HG03460 (cell line): ENCODE data around the gene MAML3.

Source experiments
- ATAC-seq: cut with Tn5 transposase; IDR thresholded peaks from one replicate; pipeline ENCODE4 v1.9.1; 2021; ENCODE audit not compliant: unreplicated experiment

Gene MAML3

DNA sequence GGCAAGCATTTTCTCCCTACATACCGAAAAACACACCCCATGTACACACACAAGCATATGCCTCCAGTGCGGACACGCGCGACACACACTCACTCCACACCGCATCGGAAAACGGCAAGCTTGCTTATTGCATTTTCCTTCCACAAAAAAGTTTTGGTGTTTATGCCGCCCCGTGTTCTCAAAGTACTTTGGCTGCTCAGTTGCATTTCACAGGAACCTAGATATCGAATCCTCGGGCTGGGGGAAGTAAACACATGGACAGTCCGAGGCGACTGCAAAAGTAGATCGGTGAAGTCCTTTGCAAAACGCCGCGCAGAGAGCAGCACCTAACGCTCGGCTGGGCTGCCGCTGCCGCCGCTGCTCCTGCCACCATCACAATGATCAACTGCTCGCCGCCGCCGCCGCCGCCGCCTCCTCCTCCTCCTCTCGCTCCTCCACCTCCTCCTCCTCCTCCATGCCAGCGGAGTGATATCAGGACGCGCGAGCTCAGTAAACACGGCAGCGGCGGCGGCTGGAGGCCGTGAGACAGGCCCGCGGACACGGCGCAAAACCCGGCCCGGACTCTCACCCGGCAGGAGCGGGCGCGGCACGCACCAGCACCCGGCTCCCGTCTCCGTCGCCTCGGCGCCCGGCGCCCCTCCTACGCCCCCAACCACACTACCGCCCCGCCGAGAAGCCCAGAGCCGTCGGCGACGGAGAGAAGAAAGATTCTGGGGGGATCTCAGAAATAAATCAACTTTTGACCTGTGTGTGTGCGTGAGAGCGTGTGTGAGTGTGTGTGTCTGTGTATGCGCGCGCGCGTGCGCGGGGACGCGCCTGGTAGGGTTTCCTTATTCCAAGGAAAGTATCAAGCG lies at the start of gene MAML3:
Gene MAML3, minus strand, starts transcription at position 467 of the 854 bp plus-strand sequence. CDS start 857 bp downstream, outside the sequence.
- ATAC-seq: peak; percentile 46

DNA sequence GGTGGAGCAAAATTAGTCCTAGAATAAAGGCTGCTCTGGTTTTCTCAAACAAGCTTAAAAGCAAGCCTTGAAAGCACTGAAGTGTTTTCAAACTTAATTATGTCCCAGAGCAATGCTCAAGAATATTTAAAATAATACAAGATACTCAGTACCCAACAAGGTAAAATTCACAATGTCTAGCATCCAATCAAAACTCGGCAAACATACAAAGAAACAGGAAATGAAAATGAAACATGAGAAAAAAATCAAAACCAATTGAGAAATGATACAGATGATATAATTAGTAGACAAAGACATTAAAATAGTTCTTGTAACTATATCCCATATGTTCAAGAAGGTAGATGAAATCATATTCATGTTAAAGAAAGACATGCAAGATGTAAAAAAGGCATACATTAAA lies 45.0 kb upstream of the MAML3 start:
- no peak for ATAC-seq

DNA sequence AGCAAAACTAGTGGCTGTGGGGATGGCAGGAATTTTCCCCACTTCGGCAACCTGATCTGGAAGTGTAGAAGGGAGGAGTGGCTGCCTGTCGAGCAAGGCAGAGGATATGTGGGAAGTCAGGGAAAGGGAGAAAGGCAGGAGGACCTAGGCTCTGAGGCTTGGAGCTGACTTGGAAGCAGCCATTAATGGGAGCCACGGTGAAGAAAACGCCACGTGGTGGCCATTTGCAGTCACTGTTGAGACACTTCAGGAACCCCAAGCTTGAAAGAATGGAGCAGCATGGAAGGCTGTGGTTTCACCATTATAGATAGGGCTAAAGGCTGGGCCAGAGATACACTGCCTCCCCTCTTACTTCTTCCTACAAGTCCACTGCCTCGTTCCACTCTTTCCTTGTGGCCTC lies 41.8 kb upstream of the MAML3 start:
- ATAC-seq: no peak

DNA sequence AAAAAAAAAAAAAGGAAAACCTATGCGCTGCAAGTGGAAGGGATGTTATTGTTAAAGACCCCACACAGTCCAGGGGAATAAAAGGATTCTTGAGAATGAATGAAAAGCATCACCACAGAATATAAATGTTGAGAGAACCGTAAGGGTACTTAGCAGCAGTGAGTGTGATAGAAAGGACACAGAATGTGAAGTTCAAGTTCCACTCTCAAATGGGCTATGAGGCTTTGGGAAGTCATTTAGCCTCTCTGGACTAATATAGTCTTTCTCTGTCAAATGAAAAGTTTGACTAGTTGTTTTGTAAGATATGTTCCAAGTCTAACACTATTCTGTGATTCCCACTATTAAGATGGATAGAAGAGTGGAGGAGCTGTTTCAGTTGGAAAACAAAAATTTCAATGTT lies 35.8 kb upstream of the MAML3 start:
- no peak for ATAC-seq

DNA sequence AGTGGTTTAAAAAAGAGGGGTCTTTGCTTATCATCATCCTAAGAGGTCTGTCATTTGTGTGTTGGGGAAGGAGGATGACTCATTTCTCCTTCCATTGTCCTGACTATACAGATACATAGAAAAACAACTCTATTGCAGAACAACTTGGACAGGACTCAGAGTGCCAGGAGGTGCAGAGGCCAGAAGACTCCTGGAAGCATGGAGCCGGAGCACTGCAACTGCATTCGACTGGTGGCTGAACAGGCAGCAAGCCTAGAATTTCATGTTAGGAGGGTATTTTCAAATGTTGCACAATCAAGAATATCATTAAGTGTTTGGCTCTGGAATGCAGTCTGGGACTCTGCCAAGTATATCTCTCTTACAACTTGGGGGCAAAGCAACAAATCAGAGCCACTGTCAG lies 35.0 kb upstream of the MAML3 start:
- no peak for ATAC-seq

DNA sequence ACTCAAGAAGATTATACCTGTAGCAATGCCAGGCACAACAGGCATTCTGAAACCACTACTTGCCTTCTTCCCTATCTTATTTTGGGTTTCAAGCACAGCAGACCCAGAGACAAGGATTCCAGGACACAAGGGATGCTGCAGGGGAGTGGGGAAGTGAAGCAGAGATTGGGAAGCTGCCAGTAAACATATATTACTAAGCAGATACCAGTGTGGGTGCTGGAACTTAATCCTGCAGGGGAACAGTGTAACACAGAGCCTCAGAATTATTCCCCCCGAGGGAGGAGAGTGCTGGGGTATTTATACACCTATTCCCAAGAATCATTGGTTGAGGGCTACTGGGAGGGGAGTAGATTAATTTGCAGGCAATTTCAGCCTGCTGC lies 33.3 kb upstream of the MAML3 start:
- no peak for ATAC-seq

DNA sequence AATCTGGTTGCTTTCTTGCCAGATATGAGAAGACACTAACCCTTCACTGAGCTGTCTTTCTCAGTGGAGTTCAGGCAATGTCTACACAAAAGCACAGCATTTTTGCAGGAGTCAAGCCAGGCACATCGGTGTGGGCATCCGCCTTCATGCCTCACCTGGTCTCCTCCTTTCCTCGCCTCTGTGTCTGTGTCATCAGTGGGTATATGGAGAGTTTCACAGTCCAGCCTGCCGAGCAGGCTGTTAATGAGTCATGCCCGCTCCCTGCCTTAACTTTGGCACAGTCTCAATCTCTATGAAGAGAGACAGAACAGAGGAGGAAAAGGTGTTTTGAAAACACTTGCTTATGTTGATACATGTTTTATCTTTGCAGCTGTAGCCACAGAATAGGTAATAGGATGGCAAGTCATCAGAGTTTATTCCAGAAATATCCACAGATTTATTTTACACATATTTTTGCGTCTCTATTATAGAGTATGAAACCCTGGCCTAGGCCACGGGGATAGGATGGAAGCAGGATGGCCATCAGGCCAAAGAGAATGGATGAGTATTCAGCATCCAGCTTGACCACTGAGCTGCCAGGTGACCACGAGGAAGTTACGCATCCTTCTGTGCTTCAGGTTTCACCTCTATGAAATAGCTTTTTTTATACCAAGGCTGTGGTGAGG lies 32.8 kb upstream of the MAML3 start:
- ATAC-seq: no peak

DNA sequence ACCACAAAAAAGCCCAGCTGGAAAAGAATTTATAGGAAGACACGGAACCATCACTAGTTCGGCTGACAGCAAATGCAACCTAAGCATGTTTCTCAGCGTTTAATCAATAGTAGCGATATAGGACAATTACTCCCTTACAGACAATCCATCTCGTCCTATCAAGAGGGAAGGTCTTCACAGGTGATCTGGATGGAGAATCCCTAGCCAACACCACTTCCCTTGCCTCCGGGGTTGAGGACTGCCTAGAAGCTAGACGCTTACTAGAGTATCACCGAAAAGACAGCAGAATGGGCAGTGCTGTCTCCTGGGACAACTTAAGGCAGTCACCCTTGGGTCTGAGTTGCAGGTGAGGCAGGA lies 32.1 kb upstream of the MAML3 start:
- ATAC-seq: no peak

DNA sequence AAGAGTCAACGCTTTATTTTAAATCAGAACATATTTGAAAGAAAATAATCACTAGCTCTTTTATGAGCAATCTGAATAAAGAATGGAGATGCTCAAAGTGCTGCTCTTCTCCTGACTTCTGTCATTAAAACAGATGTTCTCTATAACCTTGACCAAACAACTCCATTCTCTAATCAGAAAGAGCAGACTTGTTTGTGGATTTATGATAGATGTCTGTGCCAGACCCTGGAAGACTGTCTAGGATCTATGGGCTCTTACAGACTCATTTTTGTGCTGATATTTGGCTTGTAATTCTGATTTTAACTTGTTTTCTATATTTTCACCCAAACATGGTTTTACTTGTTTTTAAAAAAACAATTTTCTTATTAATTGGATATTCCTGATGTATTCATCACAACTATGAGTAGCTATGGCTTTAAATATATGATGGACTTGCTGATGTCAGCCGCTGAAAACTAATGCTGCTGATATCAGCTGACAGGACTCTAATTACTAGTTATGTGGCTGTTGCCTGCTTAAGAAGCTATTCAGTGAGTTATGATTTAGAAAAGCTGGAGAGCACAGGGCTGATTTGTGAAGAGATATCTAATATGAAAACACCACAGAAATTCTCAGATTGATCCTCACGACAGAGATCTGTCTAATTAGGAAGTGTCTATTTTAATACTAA lies 31.6 kb upstream of the MAML3 start:
- ATAC-seq: no peak

DNA sequence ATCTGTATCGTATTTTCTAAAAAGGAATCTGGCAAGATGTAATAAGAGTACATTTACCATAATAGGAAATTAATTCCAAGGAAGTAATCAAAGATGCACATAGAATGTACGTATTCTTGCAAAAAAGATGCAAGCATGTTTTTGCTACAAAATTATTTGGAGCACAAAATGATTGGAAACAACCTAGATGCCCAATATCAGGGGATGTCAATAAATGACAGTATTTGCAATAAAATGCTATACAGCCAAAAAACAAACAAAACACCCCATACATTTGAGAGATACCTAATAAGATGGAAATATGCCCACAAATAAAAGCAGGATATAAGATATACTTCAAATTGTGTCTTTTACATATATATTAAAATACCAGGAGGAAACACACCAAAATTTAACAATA lies 29.3 kb upstream of the MAML3 start:
- no peak for ATAC-seq

DNA sequence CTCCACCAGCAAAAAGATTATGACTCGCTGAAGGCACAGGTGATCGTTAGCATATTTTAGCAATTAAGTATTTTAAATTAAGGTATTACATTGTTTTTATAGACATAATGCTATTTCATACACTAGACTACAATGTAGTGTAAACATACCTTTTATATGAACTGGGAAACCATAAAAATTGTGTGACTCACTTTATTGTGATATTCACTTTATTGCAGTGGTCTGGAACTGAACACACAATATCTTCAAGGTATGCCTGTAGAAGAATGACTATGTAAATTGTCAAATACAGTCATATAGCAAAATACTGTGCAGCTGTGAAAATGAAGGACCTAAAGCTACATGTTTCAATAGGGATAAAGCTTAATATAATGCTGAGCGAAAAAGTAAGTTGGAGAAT lies 26.6 kb upstream of the MAML3 start:
- ATAC-seq: no peak

DNA sequence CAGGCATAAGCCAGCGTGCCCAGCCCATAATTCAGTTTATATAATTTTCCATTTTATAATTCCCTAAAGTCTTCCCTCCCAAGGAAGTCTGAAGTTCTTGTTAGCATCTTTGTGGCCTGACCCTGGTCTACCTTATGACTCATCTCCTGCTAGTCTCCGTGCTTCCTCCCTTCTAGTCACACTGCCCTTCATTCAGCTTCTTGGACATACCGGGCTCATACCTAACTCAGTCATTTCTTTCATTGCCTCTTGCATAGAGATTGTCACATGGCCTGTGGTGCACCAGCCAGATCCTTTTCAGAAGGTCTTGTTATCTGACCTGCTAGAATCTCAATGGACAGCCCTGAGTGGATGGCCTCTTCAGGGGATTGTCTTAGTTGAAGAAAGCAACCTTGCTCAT lies 22.8 kb upstream of the MAML3 start:
- ATAC-seq: no peak

DNA sequence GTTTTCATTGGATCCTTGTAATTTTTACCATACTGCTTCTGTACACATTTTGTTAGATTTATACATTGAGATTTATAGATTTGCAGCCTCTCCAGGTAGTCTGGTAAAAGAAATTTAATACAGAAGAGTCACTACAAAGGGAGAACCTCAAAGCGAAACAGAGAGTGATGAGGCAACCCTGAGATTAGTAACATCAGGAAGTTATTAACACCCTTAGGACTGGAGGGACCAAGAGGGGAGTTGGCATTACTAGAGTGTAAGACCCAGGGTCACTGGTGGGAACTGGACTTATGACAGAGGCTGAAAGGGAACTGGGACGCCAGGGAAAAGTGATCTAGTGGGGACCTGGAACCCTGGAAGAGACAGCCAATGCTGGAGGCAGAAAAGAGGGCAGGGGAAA lies 20.6 kb upstream of the MAML3 start:
- no peak for ATAC-seq

DNA sequence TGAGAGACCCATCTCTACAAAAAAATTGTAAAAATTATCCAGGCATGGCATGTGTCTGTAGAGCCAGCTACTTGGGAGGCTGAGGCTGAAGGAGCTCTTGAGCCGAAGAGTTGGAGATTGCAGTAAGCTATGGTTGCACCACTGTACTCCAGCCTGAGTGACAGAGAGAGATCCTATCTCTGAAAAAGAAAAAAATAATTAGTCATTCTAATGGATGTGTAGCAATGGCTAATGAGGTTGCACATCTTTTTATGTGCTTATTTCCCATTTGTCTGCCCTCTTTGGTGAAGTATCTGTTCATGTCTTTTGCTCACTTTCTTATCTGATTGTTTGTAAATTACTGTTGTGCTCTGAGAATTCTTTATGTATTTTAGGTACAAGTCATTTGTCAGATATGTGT lies 19.0 kb upstream of the MAML3 start:
- ATAC-seq: no peak

DNA sequence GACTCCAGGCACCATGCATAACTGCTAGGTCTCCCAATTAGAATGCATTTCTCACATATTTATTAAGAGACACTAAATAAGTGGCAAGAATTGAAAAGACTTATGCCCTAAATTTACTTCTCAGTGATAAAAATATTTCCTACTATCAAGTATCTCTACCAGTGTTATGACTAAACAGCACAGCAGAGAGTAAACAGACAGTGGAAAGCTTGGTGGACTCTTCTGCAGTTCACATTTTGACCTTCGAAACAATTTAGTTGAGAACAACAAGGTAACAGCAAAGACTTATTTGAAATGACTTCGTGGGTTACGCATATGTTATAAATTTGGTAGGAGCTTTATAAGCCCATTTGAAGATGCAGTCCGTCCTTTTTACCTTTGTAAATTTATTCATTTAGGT lies 16.3 kb upstream of the MAML3 start:
- no peak for ATAC-seq

DNA sequence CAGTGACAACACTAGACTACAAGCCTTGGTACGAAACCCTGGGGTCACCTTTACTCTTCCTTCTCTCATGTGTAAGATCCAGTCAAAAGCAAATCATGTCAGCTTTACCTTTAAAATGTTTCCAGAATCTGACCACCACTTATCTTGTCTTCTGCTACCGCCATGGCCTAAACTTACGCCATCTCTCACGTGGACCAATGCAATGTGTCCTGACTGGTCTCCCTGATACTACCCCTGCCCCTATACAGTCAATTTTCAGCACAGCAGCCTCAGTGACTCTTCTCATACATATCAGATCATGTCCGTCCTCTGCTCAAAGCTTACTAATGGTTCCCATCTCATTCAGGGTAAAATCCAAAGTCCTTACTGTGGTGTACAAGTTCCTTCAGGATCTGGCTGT lies 15.0 kb upstream of the MAML3 start:
- no peak for ATAC-seq

DNA sequence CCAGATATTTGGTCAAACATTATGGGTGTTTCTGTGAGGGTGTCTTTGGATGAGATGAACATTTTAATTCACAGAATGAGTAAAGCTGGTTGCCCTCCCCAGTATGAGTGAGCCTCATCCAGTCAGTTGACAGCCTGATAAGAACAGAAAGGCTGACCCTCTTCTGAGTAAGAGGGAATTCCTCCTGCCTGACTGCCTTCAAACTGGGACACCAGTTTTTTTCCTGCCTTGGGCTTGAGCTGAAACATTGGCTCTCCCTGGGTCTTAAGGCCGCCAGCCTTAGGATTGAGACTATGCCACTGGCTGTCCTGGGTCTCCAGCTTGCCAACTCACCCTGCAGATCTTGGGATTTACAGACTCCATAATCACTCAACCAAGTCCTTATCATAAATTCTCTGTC lies 14.5 kb upstream of the MAML3 start:
- ATAC-seq: no peak

DNA sequence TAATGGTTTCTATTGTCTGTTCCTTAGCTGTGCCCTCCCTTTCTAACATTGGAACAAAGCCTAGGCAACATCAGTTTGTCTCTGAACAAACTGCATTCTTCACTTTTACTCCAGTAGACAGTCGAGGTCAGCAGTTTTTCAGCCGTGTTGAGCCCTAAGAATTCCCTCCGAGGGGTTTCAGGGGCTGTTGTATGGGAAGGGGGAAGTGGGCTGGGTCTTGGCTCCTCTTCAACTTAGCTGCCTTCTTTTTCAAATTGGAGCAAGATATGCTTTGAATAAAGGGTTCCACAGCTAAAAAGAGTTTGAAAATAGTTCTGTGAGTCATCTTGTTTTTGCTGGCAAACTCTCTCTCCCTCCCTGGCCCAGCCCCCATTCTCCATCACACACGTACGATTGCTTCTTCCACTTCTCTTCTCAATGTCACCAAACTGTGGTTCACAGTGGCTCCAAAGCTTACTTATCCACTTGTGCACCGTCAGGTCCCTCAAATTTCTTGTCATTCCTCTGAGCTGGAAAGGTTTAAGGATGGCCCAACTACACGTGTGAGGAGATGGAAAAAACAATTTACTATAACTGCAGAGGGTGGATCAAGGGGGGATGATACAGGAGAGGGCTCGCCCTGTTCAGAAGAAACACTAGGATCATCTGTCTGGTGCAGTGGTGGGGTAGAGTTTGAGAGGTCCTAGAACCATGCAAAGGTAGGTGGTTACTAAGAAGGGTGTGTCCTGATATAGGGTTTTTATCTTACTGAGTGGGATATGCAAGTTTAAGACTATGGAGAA lies 9.2 kb upstream of the MAML3 start:
- no peak for ATAC-seq

DNA sequence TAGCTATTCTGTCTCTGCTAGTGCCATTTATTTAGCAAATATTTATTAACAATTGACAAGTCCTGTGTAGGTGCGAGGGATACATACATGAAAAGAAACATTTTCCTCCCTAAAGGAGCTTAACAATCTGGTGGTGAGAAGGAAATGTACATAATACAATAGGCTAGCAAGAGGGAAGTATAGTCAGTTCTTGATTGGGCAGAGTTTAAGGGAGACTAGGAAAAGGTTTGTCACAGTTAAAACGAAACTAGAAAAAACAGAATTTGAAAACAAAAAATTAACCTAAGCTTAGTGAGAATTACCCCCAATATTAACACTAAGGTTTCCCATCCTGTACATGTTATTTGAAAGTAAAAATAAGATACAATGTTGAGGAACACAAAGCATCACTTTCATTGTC lies 8.6 kb upstream of the MAML3 start:
- ATAC-seq: no peak

DNA sequence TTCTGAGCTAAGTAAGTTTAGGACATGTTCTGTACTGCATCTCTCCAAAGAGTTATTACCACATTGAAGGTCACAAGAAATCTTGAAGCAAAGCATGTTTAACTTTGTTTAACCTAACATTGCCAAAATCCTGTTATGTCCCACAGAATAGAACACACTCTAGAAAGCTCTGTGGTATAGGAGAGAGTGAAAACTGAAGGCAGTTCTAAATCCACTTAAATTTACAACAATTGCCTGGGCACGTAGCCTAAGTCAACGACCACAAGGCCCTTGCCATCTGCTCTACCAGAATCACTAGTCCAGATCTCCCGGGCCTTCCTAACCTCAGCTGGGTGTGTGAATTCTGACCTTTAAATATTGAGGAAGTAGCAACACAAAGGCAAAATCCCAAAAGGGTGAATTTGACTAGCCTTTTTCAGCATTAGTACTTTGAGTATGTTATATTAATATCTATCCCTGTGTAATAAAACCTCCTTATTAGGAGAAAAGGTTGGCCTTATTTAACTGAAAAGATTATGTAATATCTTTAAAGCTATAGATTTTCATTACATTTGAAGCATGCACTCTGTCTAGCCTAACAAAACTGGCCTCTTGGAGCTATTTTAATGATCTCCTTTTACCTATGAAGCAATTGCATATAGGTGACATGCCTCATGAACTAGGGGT lies 4.5 kb upstream of the MAML3 start:
- no peak for ATAC-seq

DNA sequence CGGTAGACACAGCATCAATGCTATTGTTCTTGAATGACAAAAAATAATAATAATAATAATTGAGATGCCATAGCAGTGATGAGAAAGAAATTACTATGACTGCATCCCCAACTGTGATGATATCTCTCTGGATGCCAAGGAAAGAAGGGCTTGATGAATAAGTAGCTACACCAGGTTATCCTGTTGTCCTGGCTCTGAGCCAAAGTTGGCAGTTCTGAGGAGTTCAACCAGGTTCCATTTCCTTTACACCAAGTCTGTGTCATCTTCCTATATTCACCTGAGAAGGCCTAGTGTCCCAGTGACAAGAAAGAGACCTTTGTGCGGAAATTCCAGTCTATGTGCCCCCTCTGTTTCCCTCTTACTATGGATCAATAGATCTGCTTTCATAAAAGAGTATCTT lies 3.4 kb upstream of the MAML3 start:
- ATAC-seq: no peak
